Right lobe of liver (tissue), 6 donors: ENCODE measurements around the gene PPP4R3A. TPM values are rescaled to one million over a fixed set of nuclear protein-coding genes. Genes with fewer than 3 reads are reported as not detected.

Experiments used
- ATAC-seq, 4 donors: fragments of 200-7000 bp; cut with Tn5 transposase; one replicate each; pipeline ENCODE4 v1.9.1; 2020; ENCODE audit warnings: mild to moderate bottlenecking in 4 of 4, moderate library complexity in 4 of 4
- DNase-seq, 3 donors: peaks; one replicate each; pipeline ENCODE4 v3.0.0-alpha.2; 2020
- H3K27ac ChIP-seq, 3 donors: fragments of 200-600 bp; one replicate each; pipeline ENCODE4 v1.8.0; 2022
- H3K27me3 ChIP-seq, 2 donors: fragments of 200-600 bp; one replicate each; pipeline ENCODE4 v1.8.0; 2022
- H3K36me3 ChIP-seq, 4 donors: fragments of 200-600 bp; sonication (generic) in 1 of 4; one replicate each; pipeline versions ENCODE4 v1.5.1 to v1.8.0; 2017 to 2022; ENCODE audit warnings: control low read depth in 1 of 4
- H3K4me1 ChIP-seq, 4 donors: fragments of 200-600 bp; sonication (generic) in 1 of 4; one replicate each; pipeline versions ENCODE4 v1.5.1 to v1.8.0; 2017 to 2022; ENCODE audit warnings: control low read depth in 1 of 4
- H3K4me3 ChIP-seq, 3 donors: fragments of 200-600 bp; one replicate each; pipeline ENCODE4 v1.8.0; 2022
- H3K9me3 ChIP-seq, 4 donors: fragments of 200-600 bp; sonication (generic) in 1 of 4; one replicate each; pipeline versions ENCODE4 v1.5.1 to v1.8.0; 2017 to 2022; ENCODE audit warnings: control low read depth in 1 of 4
- POLR2A ChIP-seq: fragments of 450-650 bp; IDR thresholded peaks from one replicate; pipeline ENCODE4 v1.6.1; 2017; ENCODE audit warnings: antibody characterized with exemption, mild to moderate bottlenecking
- WGBS: methylation state at CpG from one replicate; pipeline ENCODE4 v1.1.6; 2018; ENCODE audit warnings: low coverage, low lambda C conversion rate; ENCODE audit not compliant: insufficient coverage; ENCODE audit errors: missing lambda C conversion rate; 5-methylcytosine and 5-hydroxymethylcytosine counted together
- intact Hi-C, 2 donors: fragments of 100-400 bp; cut with DNase I; formaldehyde crosslinking; loops; one replicate each; pipeline versions ENCODE4 v1.11.2 to v1.14.1; 2022
- total RNA-seq, 6 experiments: library from RNA; depleted of rRNA in 2 of 6; stranded (reverse); fragments of >200 nt in 2 of 6; fragmentation: NEBNext Ultra II Directional in 3 of 6; extraction: Animal tissue kit (Norgen Biotek cat#: 25700) in 3 of 6; gene quantifications; one replicate each; pipeline versions ENCODE4 v1.1.0 to v1.2.4, GENCODE V29; 2016 to 2023
- TF ChIP-seq, protein P1 (sequence below), 4 donors: fragments of 200-600 bp in 3 of 4; fragments of 450-650 bp in 1 of 4; IDR thresholded peaks; one replicate each; pipeline versions ENCODE4 v1.5.1 to v1.8.0; 2016 to 2022; ENCODE audit warnings: antibody characterized with exemption in 4 of 4, mild to moderate bottlenecking in 2 of 4
- donor health status: DM: no; HTN: yes; CAD: no.
- donor health status: DM: no; HTN: no; CAD: no.
- donor health status: DM: no; HTN: no; CAD: no.
- donor health status: DM: no; HTN: yes; CAD: no.
- donor health status: DM: no; HTN: yes; CAD: no.

Gene PPP4R3A
- total RNA-seq, 6 experiments from 2014 or later: 30.5 to 45.9 (median 39.6) TPM

- Histone ChIP-seq H3K9me3 (no peaks in the 10 kb centered on the region), H3K36me3 (peaks cover 0 to 21% (median 3%) of the 10 kb centered on the region in 4 donors), H3K27me3 (no peaks in the 10 kb centered on the region), H3K4me1 (peaks cover 0 to 62% (median 25%) of the 10 kb centered on the region in 4 donors), H3K4me3 (no peak overlapping the region), H3K27ac (peak overlapping the region in 2 of 3 donors; percentile 1 to 32)
- ATAC-seq (peak; percentile 46 to 57 (median 50)), DNase-seq (no peak)
- WGBS: 35% methylated on average over 3 of the region's 3 CpGs
- intact Hi-C loops: no loop called here
- TF ChIP-seq POLR2A: no peak
- TF ChIP-seq, protein P1, sequence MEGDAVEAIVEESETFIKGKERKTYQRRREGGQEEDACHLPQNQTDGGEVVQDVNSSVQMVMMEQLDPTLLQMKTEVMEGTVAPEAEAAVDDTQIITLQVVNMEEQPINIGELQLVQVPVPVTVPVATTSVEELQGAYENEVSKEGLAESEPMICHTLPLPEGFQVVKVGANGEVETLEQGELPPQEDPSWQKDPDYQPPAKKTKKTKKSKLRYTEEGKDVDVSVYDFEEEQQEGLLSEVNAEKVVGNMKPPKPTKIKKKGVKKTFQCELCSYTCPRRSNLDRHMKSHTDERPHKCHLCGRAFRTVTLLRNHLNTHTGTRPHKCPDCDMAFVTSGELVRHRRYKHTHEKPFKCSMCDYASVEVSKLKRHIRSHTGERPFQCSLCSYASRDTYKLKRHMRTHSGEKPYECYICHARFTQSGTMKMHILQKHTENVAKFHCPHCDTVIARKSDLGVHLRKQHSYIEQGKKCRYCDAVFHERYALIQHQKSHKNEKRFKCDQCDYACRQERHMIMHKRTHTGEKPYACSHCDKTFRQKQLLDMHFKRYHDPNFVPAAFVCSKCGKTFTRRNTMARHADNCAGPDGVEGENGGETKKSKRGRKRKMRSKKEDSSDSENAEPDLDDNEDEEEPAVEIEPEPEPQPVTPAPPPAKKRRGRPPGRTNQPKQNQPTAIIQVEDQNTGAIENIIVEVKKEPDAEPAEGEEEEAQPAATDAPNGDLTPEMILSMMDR (IDR thresholded peaks at IDR 0.05): no peak
These were observed 16.9 kb downstream of the PPP4R3A start for GRCh38 chr14:91493169-91493568.

DNA sequence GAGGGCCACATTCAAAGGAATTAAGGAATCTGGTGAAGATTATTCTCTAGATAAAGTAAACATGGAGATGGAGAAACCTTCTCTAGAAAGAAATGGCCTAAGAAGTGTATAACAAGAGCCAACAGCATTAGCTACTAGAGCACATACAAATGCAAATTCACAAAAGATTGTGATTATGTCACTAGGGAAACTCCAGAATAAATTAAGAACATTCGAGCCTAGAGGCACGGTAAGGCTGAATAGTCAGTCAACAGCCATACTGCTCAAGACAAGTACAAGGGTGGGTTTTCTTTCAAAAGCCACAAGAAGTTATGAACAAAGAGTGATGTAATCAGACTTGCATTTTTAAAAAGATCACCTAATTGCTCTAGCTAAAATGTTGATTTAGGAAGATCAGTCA, 25.4 kb downstream of the PPP4R3A start:
- Histone ChIP-seq H3K36me3 (peaks cover 0 to 57% (median 26%) of the 10 kb centered on the region in 4 donors), H3K9me3 (no peaks in the 10 kb centered on the region), H3K27me3 (no peaks in the 10 kb centered on the region), H3K4me1 (peaks cover 0 to 31% (median 14%) of the 10 kb centered on the region in 4 donors), H3K4me3 (no peak overlapping the region), H3K27ac (no peak overlapping the region)
- intact Hi-C loops: no loop called here
- no peak for TF ChIP-seq POLR2A
- TF ChIP-seq, protein P1 (IDR thresholded peaks at IDR 0.05): no peak
- WGBS: 57% methylated on average over 2 of the region's 2 CpGs
- no peak for DNase-seq
- no peak for ATAC-seq

- ATAC-seq: no peak
- H3K9me3 ChIP-seq: no peaks in the 10 kb centered on the region
- no peak overlapping the region for H3K27ac ChIP-seq
- no peak overlapping the region for H3K4me3 ChIP-seq
- no peak for DNase-seq
- intact Hi-C loops: no loop called here
- peaks cover 0 to 54% (median 27%) of the 10 kb centered on the region in 4 donors for H3K36me3 ChIP-seq
- 83% methylated on average over 3 of the region's 3 CpGs for whole genome bisulfite sequencing
- peaks cover 0 to 31% (median 14%) of the 10 kb centered on the region in 4 donors for H3K4me1 ChIP-seq
- no peaks in the 10 kb centered on the region for H3K27me3 ChIP-seq
- TF ChIP-seq, protein P1 (IDR thresholded peaks at IDR 0.05): no peak
- no peak for TF ChIP-seq POLR2A
These were observed 25.9 kb downstream of the PPP4R3A start for GRCh38 chr14:91484186-91484585.

GRCh38 chr14:91482263-91483013, 27.7 kb downstream of the PPP4R3A start:
- Histone ChIP-seq H3K27me3 (no peaks in the 10 kb centered on the region), H3K9me3 (no peaks in the 10 kb centered on the region), H3K27ac (no peak overlapping the region), H3K36me3 (peaks cover 0 to 67% (median 30%) of the 10 kb centered on the region in 4 donors), H3K4me3 (no peak overlapping the region), H3K4me1 (peaks cover 0 to 31% (median 16%) of the 10 kb centered on the region in 4 donors)
- whole genome bisulfite sequencing: 21% methylated on average over 2 of the region's 2 CpGs
- ATAC-seq: peak; percentile 79 to 85 (median 82)
- intact Hi-C loops: no loop called here
- no peak for DNase-seq
- TF ChIP-seq POLR2A: no peak
- TF ChIP-seq, protein P1 (IDR thresholded peaks at IDR 0.05): no peak
